ENCODE results near the gene YARS1. TPM values are rescaled to one million over a fixed set of nuclear protein-coding genes. Genes with fewer than 3 reads are reported as not detected.
A peak's percentile ranks its signal among the peaks of the same experiment; 100 is the strongest.

The YARS1 gene
- total RNA-seq, 1 experiment from 2014 or later = 146 TPM

- DNase-seq (ENCODE audit: low read depth) = no peak
Measured at GRCh38 chr1:32746130-32746529, 71.0 kb downstream of the YARS1 start.

- no peak for DNase-seq (ENCODE audit: low read depth)
Measured at GRCh38 chr1:32744071-32744425, 73.1 kb downstream of the YARS1 start.

GRCh38 chr1:32743380-32744070, 73.6 kb downstream of the YARS1 start:
- DNase-seq (ENCODE audit: low read depth) = peak; percentile 58

GRCh38 chr1:32742956-32743355, 74.2 kb downstream of the YARS1 start:
- no peak for DNase-seq (ENCODE audit: low read depth)

- peak; percentile 45 for DNase-seq (ENCODE audit: low read depth)
Measured at GRCh38 chr1:32742199-32742947, 74.8 kb downstream of the YARS1 start.

GRCh38 chr1:32741413-32742198, 75.6 kb downstream of the YARS1 start:
- DNase-seq (ENCODE audit: low read depth) = peak; percentile 53

GRCh38 chr1:32741059-32741412, 76.1 kb downstream of the YARS1 start:
- DNase-seq (ENCODE audit: low read depth) = no peak

- no peak for DNase-seq (ENCODE audit: low read depth)
Measured at GRCh38 chr1:32736812-32737791, 80.1 kb downstream of the YARS1 start.

GRCh38 chr1:32733582-32734321, 83.4 kb downstream of the YARS1 start:
- no peak for DNase-seq (ENCODE audit: low read depth)

- no peak for DNase-seq (ENCODE audit: low read depth)
Measured at GRCh38 chr1:32729254-32730046, 87.7 kb downstream of the YARS1 start.

GRCh38 chr1:32728413-32729077, 88.6 kb downstream of the YARS1 start:
- no peak for DNase-seq (ENCODE audit: low read depth)

- DNase-seq (ENCODE audit: low read depth) = no peak
Measured at GRCh38 chr1:32727876-32728275, 89.3 kb downstream of the YARS1 start.

- DNase-seq (ENCODE audit: low read depth) = no peak
Measured at GRCh38 chr1:32725615-32725982, 91.6 kb downstream of the YARS1 start.

Other genes with a start within 250 kb of the YARS1 start
- 94.3 and 101 TPM in 2 replicates for gene ZBTB8OS, start 166.8 kb downstream of the YARS1 start, total RNA-seq (2014; rRNA removed; shearing (Covaris generic))
- 100 and 152 TPM in 2 replicates for gene RBBP4, start 166.2 kb downstream of the YARS1 start, total RNA-seq (2014; rRNA removed; shearing (Covaris generic))
- gene SYNC, start 114.6 kb downstream of the YARS1 start, total RNA-seq (2014; rRNA removed; shearing (Covaris generic)) = 52.8 and 63.1 TPM in 2 replicates
- gene S100PBP, start 295 bp upstream of the YARS1 start, total RNA-seq (2014; rRNA removed; shearing (Covaris generic)) = 34.9 and 59.5 TPM in 2 replicates
- 2.0 and 2.7 TPM in 2 replicates for gene FNDC5, start 53.6 kb upstream of the YARS1 start, total RNA-seq (2014; rRNA removed; shearing (Covaris generic))
- gene HPCA, start 69.1 kb upstream of the YARS1 start, total RNA-seq (2014; rRNA removed; shearing (Covaris generic)) = not detected in 2 replicates
- 27.7 and 48.1 TPM in 2 replicates for gene TMEM54, start 84.0 kb upstream of the YARS1 start, total RNA-seq (2014; rRNA removed; shearing (Covaris generic))
- 18.8 and 20.4 TPM in 2 replicates for gene RNF19B, start 147.5 kb upstream of the YARS1 start, total RNA-seq (2014; rRNA removed; shearing (Covaris generic))
- gene AK2, start 219.5 kb upstream of the YARS1 start, total RNA-seq (2014; rRNA removed; shearing (Covaris generic)) = 339 and 582 TPM in 2 replicates

Measured in Daoy (cell line).